IPS-NIHi11 (cell line): Measurements from ENCODE around the gene DPP10.

Source experiments
- DNase-seq: peaks from one replicate; pipeline ENCODE4 v3.0.0; 2012; ENCODE audit warnings: mixed read lengths, low spot score

Gene DPP10

DNA sequence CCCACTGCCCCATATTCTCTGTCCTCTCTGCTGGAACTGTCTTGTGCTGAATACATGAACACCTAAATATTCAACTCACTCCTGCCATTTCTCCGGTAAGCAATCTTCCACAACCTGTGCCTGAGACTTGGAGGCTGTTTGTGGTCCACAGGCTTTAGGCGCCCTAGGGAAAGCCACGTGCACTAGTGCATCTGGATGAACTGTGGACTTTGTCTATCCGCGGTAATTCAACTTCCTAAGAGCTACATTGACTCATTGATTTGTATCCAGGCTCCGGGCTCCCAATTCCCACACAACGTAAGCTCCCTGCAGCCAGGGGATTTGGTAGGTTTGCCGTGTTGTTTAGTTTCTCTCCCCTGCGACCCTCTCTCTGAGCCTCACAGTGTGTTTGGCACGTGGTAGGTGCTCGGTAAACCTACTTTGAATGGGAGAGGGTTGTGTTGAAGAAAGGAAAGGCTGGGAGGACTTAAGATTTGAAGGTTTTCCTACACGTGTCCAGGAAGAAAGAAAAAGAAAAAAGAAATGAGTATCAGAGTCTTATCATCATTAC is 718.2 kb downstream of the DPP10 start:
- DNase-seq: no peak

DNA sequence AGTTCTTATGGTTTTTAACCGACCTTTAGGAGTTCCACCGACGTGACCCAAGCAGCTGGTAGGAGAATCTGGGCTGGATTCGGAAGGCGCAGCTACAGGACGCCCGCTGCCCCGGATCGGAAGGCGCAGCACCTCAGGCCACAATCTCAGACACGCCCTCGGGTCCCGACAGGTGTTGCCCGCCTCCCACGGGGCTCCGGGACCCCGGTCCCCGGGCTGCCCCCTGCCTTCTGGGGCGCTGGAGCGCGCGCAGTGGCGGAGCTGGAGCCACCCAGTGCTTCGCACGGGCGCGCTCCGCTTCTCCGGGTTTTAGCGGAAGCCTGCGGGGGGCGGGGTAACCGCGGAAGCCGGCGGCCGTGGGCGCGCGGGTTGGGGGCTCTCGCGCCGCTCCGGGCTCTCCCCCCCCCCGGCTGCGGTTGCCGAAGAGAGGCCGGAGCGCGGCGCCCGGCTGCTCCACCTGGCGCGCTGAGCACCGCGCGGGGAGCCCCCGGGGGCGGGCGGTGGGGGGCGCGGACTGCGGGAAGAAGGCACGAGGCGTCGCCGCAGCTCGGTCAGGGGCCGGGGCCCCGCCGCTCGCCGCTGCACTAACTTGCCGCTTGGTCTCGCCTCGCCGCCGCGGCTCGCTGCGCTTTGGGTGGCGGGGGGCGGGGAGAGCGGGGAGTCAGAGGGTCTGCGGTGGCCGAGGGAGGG is 718.8 kb downstream of the DPP10 start:
- peak; percentile 50 for DNase-seq

DNA sequence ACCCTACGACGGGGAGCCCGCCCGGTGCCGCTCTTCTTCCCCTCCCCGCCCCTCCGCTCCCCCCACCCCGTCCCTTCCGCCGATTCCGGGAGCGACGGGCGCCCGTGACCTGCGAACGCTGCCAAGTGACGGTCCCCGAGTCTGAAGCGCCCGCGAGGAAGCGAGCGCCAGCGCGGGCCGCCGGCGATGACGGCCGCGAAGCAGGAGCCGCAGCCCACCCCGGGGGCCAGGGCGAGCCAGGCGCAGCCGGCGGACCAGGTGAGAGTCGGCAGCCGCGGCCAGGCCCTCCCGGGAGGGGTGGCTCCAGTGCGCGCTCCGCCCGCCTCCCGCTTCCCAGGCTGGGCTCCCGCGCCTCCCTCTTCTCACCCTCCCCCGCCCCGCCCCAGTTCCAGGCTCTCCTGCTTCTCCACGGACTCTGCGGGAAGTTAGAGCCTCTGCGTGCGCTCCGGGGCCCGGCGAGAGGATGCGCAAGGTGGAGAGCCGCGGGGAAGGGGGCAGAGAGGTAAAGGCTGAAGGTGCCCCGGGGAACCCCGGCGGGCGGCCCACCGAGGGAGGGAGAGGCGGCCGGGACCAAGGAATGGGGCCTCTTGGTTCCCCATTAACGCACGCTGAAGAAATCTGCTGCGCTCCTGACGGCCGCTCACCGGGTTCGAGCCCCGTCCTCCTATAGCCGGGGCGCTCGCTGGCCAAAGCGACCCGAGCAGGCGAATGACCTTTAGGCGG is 719.5 kb downstream of the DPP10 start:
- peak; percentile 61 for DNase-seq

DNA sequence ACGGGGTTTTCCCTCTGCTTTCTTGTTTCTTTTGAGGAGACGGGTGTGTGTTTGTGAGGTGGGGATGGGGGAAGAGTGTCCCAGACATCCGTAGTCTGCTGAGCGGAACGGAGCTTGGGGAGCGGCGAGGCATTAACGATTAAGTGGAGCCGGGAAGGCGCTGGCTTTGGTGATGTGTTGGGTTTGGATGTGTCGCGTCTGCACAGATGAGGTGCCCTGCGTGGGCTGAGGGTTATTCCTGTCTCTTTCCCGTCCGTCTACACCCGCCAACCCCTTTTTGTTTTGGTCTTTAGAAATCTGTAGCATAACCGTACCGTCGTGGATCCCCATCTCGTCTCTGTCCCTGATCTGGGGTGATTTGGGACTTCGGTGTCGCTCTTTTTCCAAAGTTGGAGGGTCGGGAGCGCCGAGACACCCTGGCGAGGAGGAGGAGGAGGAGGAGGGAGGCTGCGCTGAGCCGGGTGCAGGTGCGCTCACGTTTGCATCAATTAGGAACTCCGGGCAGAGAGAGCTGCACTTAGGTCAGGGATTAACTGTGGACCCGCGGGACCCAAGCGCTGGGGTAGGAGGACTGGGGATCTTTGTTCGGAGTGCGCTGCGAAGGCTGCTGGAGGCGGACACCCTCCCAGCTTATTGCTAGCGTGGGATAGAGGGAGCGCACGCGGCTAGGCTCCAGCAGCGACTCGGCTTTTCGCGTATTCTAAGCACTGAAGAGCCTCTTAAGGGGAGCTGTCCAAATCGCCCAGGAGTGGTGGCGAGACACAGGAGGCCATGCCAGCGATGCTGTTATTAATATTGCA is 720.3 kb downstream of the DPP10 start:
- peak; percentile 19 for DNase-seq

GRCh38 chr2:115163572-115163971 is 721.1 kb downstream of the DPP10 start:
- DNase-seq: peak; percentile 11

DNA sequence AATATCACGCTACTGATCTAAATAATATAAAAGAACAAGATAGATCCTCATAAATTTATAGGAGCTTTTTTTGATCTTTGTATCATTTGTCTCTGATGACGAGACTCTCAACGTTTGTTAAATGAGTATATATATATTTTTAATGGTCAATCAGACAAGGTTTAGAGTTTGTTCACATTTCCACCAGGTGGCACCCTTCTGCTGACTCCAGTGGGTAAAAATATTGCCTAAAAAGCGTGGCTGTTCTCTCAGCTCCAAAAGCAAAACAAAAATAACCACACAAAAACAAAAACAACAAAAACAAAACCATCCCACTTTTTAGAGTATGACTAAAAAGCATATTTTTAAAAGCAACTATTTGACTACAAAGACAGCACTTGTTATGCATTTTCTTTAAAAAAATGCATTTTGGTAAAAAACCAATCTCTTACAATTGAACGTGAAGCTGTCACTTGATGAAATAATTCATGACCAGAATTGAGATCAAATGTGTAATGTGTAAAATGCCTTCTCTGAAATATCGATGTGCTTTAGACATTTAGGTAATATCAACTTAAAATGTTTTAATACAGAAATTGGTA is 723.2 kb downstream of the DPP10 start:
- DNase-seq: peak; percentile 7

- no peak for DNase-seq
These were observed 726.0 kb downstream of the DPP10 start for GRCh38 chr2:115168457-115168856.

DNA sequence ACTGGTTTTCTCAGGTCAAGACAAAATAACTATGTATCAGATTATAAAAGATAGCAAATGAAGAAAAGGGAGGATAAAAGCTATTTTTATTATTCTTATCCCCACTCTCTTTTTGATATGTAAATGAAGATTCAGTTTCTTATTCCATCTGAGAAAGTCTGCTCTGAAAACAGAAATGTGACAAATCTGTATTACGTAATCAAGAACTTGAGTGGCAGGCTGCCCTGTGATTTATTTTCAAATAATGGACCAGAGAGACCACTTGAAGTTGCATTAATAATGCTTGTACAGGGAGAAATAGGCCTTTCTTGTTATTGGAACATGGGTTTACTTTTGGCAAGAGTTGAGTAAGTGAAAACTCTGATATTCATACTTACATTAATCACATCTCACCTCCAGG is 727.4 kb downstream of the DPP10 start:
- no peak for DNase-seq

- DNase-seq: no peak
These were observed 729.3 kb downstream of the DPP10 start for GRCh38 chr2:115171751-115172150.

DNA sequence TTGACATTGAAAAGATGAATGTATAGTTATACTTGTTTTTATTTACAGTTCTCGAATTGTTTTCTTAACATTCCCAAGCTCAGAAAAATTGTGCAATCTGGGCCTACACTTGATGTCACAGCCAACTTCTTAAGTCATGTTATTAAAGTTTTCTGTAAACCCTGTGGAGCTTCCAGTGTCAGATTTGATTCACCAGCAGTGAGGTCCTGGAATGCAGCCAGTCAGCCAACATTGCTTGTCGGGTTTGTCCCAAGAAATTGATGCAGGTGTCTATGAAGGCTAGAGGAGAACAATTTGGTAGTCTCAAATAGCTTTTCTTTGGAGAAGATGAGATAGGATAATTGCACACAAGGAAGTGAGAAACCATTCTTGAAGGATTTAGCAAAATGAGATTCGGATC is 732.2 kb downstream of the DPP10 start:
- no peak for DNase-seq

DNA sequence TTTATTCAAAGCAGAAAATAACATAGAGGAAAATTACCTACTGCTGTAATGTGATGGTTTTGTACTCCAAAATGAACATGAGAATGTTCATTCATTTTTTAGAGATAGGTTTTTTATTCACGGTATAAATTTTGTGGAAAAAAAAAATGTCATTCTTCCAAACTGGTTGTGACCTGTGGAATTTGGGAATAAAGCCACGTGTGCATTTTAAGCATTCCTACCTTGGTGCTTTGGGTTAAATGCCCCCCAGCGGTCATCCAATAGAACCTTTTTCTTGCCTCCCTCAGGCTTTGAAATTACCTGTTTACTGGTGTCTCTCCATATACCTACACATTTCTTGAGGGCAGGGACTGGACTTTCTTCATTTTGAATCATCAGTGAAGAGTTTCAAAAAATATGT is 740.7 kb downstream of the DPP10 start:
- peak; percentile 23 for DNase-seq

DNA sequence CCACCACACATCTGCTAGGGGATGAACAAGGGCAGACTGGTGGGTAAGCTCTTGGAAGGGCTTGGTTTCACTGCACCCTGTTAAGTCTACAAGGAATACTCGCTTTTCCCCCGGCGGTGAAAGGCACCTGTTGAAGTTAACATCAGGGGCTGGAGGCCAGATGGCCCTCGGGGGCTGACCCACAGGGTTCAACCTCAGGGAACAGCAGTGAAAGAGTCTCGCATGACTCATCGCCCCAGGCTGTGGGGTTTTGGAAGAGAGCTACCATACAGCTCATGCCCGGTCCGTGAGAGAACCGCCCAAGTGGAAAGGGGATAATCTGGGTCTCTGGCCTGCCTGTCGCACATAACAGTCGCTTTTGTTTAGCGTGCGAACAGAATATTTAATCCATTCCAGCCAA is 748.0 kb downstream of the DPP10 start:
- no peak for DNase-seq

- DNase-seq: no peak
These were observed 752.2 kb downstream of the DPP10 start for GRCh38 chr2:115194623-115195022.

- DNase-seq: no peak
These were observed 754.1 kb downstream of the DPP10 start for GRCh38 chr2:115196587-115196986.

DNA sequence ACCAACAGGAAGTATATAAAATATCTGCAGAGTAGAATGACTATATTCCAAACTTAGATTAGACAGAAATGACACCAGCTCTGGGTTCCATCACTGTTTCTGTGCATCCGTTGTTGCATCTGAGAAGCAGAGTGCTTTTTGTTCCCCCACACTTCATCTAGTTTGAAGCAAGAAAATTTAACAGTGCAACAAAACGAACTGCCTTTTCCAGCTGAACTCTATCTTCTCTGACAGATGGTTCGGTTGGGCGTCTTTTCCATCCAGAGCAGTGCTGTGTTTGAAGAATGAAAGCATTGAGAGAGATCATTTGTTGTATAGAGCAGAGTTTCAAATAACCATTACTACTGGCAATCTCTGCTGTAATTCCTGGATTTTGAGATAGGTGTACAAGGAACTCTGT is 757.5 kb downstream of the DPP10 start:
- DNase-seq: no peak

- DNase-seq: no peak
These were observed 758.9 kb downstream of the DPP10 start for GRCh38 chr2:115201386-115201785.

DNA sequence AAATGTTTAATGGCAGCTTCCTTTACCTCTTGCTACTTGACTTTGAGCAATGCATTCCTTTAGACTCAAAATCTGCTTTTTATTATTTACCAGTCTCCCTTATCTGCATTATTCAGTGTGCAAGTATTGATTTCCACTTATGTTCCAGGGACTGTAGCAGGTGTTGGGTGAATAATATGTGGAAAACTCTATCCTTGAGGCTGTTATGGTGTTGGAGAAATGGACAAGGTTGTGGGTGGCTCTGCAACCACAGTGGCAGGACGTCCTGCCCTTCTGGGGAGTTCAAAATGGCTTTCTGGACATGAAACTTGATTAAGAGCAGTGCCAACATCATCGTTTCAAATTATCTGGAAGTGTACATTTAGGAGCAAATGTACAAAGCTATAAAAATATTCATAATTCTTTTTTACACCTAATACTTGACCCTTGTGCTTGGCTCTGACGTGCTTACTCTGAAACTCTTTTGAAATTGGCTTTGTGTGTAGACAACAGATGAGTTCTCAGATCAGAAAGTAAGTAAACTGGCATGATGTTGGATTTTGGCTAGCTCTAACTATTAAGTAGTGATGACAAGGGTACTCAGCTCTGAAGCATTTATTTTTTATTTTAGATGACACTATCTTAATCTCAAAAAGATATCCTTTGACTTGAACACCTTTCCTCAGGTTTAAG is 766.2 kb downstream of the DPP10 start:
- DNase-seq: no peak

GRCh38 chr2:115214050-115214449 is 771.6 kb downstream of the DPP10 start:
- DNase-seq: peak; percentile 23

DNA sequence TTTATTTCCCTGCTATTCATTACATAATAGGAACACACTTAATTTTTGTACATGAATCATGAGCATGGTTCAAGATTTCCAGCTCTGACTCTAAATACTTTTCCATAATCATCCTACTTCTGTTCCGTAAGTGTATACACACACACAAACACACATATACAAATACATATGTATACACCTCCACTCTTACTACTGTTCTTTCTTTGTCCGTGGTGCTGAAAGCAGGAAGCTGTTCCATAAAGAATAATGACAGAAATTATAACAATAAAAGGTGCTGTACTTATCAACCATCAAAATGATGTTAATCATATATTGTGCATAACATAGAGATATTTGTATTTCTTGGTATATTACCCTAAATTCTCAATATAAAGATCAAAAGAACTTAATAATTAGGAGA is 776.9 kb downstream of the DPP10 start:
- DNase-seq: no peak

GRCh38 chr2:115234186-115234585 is 791.7 kb downstream of the DPP10 start:
- DNase-seq: no peak

- DNase-seq: no peak
These were observed 792.3 kb downstream of the DPP10 start for GRCh38 chr2:115234737-115235136.

DNA sequence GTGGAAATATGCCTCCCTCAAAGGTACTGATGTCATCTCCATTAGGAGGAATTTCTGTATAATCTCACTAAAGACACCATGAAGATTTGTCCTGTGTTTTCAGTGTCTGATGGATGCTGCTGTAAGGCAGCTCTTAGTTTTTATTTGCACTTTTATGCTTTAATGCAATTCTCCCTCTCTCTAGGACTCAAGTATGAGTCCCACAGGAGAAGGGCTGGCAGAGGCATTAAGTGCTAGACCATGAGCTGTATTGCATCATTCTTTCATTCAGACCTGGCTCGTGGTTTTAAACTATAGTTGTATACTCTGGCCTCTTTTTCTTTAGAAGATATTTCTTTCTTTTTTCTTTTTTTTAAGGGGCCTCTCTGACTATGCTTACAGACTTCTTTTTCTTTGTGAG is 805.6 kb downstream of the DPP10 start:
- DNase-seq: no peak
